ENCODE measurements around the gene LIN54. TPM values are rescaled to one million over a fixed set of nuclear protein-coding genes. Genes with fewer than 3 reads are reported as not detected.
A peak's percentile ranks its signal among the peaks of the same experiment; 100 is the strongest.

LIN54 gene
- total RNA-seq, 1 experiment from 2014 or later: 12.7 TPM

GRCh38 chr4:83011689-83012199 lies 1.1 kb upstream of the LIN54 start:
- H3K27me3 Mint-ChIP-seq (ENCODE audit: low read depth): peaks cover 13% of the 10 kb centered on the region
- peak overlapping the region; percentile 92 for H3K4me3 Mint-ChIP-seq
- H3K36me3 Mint-ChIP-seq: no peaks in the 10 kb centered on the region
- CTCF ChIA-PET: interaction anchor here (0.7 to 1.3 kb wide), 3 partner anchors 11 to 272 kb away, joined by 3 to 6 read pairs (median 4); partner anchors contain the start of genes COPS4 and COQ2
- POLR2A ChIA-PET: interaction anchor here (0.9 to 2.9 kb wide), 3 partner anchors 23 to 273 kb away, joined by 3 to 28 read pairs (median 4); partner anchors contain the start of genes COPS4 and COQ2
- peak overlapping the region; percentile 54; the same call in 1 of the 2 replicates for H3K27ac Mint-ChIP-seq
- TF ChIP-seq ZNF121 (CRISPR knock-in tag; IDR thresholded peaks at IDR 0.05): no peak
- TF ChIP-seq GABPB1 (CRISPR knock-in tag; IDR thresholded peaks at IDR 0.05): no peak
- no peak for TF ChIP-seq ZNF138 (CRISPR knock-in tag; conservative IDR thresholded peaks at IDR 0.05)
- no peak for TF ChIP-seq OVOL2 (CRISPR knock-in tag; IDR thresholded peaks at IDR 0.05; ENCODE audit: borderline replicate concordance)
- TF ChIP-seq, protein P1, sequence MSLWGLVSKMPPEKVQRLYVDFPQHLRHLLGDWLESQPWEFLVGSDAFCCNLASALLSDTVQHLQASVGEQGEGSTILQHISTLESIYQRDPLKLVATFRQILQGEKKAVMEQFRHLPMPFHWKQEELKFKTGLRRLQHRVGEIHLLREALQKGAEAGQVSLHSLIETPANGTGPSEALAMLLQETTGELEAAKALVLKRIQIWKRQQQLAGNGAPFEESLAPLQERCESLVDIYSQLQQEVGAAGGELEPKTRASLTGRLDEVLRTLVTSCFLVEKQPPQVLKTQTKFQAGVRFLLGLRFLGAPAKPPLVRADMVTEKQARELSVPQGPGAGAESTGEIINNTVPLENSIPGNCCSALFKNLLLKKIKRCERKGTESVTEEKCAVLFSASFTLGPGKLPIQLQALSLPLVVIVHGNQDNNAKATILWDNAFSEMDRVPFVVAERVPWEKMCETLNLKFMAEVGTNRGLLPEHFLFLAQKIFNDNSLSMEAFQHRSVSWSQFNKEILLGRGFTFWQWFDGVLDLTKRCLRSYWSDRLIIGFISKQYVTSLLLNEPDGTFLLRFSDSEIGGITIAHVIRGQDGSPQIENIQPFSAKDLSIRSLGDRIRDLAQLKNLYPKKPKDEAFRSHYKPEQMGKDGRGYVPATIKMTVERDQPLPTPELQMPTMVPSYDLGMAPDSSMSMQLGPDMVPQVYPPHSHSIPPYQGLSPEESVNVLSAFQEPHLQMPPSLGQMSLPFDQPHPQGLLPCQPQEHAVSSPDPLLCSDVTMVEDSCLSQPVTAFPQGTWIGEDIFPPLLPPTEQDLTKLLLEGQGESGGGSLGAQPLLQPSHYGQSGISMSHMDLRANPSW (CRISPR knock-in tag; conservative IDR thresholded peaks at IDR 0.05; ENCODE audit: low read depth): no peak
- TF ChIP-seq, protein P2, sequence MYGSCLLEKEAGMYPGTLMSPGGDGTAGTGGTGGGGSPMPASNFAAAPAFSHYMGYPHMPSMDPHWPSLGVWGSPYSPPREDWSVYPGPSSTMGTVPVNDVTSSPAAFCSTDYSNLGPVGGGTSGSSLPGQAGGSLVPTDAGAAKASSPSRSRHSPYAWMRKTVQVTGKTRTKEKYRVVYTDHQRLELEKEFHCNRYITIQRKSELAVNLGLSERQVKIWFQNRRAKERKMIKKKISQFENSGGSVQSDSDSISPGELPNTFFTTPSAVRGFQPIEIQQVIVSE (CRISPR knock-in tag; IDR thresholded peaks at IDR 0.05; ENCODE audit: borderline replicate concordance): no peak
- TF ChIP-seq FOXP4 (CRISPR knock-in tag; IDR thresholded peaks at IDR 0.05): no peak
- TF ChIP-seq, protein P3, sequence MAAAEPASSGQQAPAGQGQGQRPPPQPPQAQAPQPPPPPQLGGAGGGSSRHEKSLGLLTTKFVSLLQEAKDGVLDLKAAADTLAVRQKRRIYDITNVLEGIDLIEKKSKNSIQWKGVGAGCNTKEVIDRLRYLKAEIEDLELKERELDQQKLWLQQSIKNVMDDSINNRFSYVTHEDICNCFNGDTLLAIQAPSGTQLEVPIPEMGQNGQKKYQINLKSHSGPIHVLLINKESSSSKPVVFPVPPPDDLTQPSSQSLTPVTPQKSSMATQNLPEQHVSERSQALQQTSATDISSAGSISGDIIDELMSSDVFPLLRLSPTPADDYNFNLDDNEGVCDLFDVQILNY (CRISPR knock-in tag; IDR thresholded peaks at IDR 0.05): no peak
- TF ChIP-seq, protein P4, sequence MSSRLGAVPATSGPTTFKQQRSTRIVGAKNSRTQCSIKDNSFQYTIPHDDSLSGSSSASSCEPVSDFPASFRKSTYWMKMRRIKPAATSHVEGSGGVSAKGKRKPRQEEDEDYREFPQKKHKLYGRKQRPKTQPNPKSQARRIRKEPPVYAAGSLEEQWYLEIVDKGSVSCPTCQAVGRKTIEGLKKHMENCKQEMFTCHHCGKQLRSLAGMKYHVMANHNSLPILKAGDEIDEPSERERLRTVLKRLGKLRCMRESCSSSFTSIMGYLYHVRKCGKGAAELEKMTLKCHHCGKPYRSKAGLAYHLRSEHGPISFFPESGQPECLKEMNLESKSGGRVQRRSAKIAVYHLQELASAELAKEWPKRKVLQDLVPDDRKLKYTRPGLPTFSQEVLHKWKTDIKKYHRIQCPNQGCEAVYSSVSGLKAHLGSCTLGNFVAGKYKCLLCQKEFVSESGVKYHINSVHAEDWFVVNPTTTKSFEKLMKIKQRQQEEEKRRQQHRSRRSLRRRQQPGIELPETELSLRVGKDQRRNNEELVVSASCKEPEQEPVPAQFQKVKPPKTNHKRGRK (CRISPR knock-in tag; IDR thresholded peaks at IDR 0.05; ENCODE audit: borderline replicate concordance): no peak
- TF ChIP-seq, protein P5, sequence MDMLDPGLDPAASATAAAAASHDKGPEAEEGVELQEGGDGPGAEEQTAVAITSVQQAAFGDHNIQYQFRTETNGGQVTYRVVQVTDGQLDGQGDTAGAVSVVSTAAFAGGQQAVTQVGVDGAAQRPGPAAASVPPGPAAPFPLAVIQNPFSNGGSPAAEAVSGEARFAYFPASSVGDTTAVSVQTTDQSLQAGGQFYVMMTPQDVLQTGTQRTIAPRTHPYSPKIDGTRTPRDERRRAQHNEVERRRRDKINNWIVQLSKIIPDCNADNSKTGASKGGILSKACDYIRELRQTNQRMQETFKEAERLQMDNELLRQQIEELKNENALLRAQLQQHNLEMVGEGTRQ (CRISPR knock-in tag; IDR thresholded peaks at IDR 0.05): no peak
- TF ChIP-seq, protein P6, sequence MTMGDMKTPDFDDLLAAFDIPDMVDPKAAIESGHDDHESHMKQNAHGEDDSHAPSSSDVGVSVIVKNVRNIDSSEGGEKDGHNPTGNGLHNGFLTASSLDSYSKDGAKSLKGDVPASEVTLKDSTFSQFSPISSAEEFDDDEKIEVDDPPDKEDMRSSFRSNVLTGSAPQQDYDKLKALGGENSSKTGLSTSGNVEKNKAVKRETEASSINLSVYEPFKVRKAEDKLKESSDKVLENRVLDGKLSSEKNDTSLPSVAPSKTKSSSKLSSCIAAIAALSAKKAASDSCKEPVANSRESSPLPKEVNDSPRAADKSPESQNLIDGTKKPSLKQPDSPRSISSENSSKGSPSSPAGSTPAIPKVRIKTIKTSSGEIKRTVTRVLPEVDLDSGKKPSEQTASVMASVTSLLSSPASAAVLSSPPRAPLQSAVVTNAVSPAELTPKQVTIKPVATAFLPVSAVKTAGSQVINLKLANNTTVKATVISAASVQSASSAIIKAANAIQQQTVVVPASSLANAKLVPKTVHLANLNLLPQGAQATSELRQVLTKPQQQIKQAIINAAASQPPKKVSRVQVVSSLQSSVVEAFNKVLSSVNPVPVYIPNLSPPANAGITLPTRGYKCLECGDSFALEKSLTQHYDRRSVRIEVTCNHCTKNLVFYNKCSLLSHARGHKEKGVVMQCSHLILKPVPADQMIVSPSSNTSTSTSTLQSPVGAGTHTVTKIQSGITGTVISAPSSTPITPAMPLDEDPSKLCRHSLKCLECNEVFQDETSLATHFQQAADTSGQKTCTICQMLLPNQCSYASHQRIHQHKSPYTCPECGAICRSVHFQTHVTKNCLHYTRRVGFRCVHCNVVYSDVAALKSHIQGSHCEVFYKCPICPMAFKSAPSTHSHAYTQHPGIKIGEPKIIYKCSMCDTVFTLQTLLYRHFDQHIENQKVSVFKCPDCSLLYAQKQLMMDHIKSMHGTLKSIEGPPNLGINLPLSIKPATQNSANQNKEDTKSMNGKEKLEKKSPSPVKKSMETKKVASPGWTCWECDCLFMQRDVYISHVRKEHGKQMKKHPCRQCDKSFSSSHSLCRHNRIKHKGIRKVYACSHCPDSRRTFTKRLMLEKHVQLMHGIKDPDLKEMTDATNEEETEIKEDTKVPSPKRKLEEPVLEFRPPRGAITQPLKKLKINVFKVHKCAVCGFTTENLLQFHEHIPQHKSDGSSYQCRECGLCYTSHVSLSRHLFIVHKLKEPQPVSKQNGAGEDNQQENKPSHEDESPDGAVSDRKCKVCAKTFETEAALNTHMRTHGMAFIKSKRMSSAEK (CRISPR knock-in tag; IDR thresholded peaks at IDR 0.05; ENCODE audit: borderline replicate concordance): no peak
- no peak for TF ChIP-seq FOXP1 (CRISPR knock-in tag; IDR thresholded peaks at IDR 0.05; ENCODE audit: borderline replicate concordance)
- TF ChIP-seq MYBL2 (CRISPR knock-in tag; IDR thresholded peaks at IDR 0.05): no peak
- H3K9me3 Mint-ChIP-seq: no peaks in the 10 kb centered on the region
- peaks cover 32% of the 10 kb centered on the region for H3K4me1 Mint-ChIP-seq
- DNase-seq (ENCODE audit: low spot score) (no peak), ATAC-seq (no peak)
